ENCODE measurements around the gene GLRX.
"Not testable (repeated sequence)": the region's sequence is repeated elsewhere in the genome, so short reads cannot be mapped to it uniquely, and the experiment has no call there.

Gene GLRX

DNA sequence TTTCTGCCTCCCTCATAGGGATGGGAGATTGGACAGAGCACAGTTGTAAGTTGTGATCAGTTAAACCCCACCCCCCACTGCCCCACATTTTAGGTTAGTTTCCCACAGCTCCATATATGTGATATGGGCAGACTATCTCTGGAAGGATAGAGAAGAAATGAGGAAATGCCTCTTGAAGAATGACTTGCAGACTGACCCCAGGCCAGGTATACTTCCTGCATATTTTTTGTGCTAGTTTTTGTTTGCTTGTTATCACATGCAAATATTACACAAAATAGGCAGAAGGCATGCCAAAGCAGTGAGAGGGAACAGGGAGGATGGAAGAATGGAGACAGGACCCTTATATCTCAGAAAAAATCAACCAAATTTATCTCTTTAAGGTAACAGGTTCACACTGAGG, 10.1 kb upstream of the GLRX start:
- FAIRE-seq (no peak), DNase-seq (ENCODE audit: extremely low spot score, insufficient read length, low read depth) (no peak)

DNA sequence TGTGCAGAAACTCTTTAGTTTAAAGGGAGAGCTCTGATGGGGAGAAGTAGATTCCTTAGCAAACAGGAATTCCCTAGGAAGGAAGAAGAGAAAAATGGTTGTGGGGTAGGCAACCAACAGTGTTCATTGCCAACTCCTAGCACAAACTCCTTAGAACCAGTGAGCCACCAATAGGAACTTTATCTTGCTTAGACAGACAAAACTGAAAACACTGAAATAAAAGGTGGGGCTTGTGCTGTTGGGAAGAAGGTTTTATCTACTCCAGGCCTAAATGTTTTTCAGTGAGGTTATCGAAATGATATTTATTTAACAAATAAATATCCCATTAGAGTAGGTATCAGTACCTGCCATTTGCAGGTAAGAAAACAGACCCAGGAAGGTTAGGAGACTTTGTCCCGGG, 7.7 kb upstream of the GLRX start:
- FAIRE-seq (no peak), DNase-seq (ENCODE audit: extremely low spot score, insufficient read length, low read depth) (no peak)

DNA sequence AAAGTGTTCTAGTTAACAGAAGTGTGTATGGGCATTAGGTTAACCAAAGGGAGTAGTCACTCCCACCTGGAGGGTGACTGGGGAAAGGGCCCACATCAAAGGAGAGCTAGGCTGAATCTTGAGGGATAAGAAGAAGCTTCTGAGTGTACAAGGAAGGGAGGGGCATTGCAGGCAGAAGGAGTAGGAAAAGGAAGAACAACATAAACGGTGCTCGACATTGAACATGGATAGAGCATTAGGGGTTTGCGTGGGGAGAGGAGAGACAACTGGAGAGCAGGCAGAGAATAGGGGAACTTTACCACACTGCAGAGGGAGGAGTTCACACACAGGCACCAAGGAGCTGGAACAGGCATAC, 5.3 kb upstream of the GLRX start:
- DNase-seq (ENCODE audit: extremely low spot score, insufficient read length, low read depth): no peak
- no peak for FAIRE-seq

DNA sequence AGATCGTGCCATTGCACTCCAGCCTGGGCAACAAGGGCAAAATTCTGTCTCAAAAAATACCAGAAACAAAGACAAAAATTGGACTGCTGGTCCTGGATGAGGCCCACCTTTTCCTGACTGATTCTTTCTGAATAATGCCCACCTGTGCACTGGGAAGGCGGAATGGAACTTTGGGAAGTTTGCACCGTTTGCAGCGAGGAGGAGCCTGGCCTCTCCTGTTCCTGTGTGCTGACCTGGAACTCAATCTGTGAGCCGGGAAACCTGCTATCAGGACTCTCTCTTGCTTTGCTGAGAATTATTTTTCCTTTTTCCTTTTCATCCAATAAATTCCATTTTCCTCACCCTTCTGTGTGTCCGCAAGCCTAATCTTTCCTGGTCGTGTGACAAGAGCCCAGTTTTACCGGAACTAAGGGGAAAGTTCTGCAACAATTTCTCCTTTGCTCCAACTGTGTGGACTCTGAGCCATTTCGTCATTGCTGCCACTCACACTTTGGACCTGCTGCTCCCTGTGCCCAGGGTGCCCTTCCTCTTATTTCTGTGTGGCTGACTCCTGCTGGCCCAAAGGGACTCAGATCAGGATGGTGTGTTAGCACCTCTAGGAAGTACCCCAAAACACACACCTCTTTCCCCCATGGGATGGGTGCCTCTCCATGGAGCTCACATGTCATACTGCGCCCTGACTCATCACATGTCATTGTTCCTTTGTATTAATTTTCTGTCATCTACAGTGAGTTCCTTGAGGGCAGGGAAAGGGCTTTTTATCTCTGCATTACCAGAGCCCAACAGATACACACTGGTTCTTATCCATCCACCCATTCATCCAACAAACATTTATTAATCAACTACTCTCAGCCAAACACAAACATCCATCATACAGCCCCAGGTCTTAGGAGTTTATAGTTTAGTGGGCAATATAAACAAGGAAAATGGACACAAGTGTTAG, 4.7 kb upstream of the GLRX start:
- DNase-seq (ENCODE audit: extremely low spot score, insufficient read length, low read depth) (no peak), FAIRE-seq (no peak)

DNA sequence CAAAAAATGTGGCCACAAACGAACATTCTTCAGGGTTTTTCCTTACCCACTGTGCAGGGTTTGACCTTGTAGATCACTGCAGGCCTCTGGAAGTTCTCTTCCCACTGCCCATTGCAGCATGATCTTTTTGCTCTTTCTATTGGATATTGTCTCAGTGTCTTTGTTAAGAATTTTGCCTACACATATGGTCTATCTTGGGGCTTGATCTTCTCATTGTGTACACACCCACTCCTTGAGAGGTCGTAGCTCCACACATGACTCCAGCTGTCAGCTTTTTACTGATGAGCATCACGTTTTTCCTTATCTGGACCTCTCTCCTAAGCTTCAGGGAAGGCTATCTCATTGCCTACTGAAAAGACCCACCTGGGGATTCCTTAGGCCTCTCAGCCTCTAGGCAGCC, 3.0 kb upstream of the GLRX start:
- no peak for DNase-seq (ENCODE audit: extremely low spot score, insufficient read length, low read depth)

DNA sequence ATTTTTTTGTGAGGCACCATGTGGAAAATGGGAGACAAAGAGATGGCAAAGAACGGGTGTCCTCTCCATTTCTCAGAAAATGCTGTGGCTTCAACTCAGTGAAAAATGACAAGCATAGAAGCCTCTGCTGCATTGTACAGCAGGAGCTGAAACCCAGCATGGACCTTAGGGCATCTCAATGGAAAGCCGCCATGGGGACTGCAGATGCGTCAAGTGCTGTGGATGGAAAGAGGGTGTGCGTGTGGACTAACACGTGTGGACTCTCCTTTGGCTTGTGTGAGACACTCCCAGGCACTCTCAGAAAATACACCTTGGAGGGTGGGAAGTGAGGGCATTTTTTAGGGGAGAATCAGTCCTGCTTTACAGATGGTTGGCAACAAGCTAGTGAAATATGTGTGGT, 2.2 kb upstream of the GLRX start:
- no peak for DNase-seq (ENCODE audit: extremely low spot score, insufficient read length, low read depth)
- no peak for FAIRE-seq

More for the DNA sequence above, 3.0 kb upstream of the GLRX start:
- FAIRE-seq: no peak

DNA sequence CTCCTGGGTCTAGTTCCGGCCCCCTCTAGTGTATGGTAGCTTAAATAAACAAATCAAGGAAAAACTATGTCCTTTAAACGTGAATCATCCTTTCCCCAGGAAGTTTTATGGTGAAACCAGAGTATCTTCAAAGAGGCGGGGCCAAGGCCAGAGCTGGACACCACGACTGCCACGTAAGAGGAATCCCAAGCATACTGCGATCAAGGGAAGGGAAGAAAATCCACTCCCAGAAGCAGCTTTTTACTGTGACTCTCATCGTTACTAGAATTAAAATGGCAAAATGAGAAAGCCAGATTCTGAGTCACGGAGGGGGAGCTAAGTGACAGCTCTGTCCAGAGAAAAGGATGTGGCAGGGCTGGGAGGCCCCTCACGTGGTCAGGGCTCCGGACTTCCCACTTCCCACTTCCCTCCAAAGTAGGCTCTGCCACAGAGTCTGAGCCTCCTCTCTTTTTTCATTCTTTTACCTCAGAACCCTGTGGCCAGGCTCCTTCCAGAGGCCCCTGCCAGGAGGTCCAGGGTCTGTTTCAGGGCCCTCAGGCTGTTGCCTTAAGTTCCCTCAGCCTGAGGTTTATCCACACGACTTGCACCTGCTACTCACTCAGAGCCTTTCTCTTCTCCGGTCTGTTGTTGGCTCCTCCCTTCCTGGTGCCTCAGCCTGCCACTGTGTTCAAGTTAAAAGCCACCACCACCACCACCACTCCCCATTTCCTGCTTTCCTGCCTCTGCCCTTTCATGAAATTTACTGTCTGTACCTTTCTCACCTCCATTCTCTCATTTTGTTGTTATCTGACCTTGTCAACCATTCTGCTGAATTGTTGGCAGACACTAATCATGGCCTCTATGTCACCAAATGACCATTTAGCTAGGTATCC, 1.4 kb upstream of the GLRX start:
- DNase-seq (ENCODE audit: extremely low spot score, insufficient read length, low read depth) (no peak), FAIRE-seq (peak; percentile 60)

DNA sequence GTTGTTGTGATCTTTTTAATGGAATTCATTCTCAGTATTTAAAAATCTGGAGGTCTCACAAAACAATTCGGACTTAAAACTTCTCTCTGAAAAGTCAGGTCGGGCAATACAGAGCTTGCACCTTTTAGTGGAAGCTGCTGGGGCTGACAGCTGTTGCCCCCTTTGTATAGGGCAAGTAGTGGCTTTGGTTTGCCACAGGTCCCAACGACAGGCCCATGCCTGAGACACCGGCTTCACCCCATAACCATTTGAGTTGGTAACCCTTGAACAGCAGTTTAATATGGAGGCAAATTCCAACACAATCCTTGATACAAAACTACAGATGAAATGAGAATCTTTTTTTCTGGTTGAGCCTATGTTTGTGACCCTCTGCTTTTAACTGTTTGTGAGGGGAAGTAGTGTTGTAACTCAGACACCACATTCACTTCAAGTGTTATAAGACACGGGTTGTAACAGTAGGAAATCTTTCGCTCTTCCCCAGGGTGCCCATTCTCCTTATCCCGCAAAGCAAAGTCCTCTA, 752 bp upstream of the GLRX start:
- no peak for FAIRE-seq
- DNase-seq (ENCODE audit: extremely low spot score, insufficient read length, low read depth): no peak

DNA sequence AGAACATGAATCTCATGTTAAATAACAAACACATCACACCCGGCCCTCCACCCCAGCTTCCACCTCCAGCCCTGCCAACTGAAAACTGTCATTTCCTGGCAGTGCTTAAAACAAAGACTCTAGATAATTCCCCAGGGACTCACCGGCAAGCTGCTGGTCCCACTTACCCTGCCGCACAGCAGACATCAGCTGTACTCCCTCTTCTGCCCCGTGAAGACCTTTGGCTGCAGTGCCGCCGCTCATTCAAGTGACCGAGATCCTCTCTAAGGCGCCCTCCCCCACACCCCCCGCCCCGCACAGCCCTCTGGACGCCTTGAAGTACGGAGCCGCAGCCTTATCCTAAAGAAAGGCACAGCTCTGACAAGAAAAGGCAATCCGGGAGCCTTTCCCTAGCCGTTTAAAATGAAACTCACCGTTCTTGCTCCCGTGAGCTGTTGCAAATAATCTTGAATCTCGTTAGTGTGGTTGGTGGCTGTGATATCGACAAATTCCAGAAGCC, 434 bp downstream of the GLRX start:
- DNase-seq (ENCODE audit: extremely low spot score, insufficient read length, low read depth) (no peak), FAIRE-seq (peak; percentile 52)

DNA sequence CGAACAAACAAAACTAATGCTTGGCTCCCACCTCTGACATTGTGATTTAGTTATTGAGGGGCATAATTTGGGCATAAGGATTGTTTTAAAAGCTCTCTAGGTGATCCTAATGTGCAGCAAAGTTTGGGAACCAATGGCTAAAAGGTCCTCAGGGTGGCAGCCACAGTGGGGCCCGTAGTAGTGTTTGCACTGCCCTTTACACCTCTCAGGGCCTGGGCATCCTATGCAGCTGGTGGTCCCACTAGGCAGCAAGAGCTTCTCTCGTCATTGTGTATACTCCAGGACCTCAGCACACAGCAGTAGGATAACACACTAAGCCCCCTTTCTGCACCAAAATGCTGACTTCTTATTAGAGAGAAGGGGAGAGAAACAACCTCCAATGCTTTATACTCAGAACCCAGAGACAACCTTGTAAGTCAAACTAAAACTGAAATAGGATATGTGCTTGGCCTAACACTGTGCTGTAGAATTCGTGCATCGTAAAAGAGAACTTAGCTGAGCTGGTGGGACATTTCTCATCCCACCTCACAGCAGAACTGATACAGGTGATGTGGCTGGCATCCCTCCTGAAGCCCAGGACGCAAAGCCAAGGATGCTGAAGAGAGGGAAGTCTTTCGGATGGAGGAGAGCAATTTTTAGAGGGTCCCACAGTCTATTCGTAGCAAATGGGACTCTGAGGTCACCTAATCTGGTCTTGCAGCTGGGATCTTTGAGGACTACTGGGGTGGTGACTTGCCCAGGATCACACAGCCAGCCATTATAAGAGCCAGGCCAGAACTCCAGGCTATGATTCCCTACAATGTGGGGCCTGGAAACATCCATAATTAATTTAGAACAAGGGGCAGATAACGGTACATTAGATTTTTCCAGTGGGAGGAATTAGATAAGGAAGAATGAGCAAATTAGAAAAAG, 1.2 kb downstream of the GLRX start:
- DNase-seq (ENCODE audit: extremely low spot score, insufficient read length, low read depth) (no peak), FAIRE-seq (peak; percentile 49)

DNA sequence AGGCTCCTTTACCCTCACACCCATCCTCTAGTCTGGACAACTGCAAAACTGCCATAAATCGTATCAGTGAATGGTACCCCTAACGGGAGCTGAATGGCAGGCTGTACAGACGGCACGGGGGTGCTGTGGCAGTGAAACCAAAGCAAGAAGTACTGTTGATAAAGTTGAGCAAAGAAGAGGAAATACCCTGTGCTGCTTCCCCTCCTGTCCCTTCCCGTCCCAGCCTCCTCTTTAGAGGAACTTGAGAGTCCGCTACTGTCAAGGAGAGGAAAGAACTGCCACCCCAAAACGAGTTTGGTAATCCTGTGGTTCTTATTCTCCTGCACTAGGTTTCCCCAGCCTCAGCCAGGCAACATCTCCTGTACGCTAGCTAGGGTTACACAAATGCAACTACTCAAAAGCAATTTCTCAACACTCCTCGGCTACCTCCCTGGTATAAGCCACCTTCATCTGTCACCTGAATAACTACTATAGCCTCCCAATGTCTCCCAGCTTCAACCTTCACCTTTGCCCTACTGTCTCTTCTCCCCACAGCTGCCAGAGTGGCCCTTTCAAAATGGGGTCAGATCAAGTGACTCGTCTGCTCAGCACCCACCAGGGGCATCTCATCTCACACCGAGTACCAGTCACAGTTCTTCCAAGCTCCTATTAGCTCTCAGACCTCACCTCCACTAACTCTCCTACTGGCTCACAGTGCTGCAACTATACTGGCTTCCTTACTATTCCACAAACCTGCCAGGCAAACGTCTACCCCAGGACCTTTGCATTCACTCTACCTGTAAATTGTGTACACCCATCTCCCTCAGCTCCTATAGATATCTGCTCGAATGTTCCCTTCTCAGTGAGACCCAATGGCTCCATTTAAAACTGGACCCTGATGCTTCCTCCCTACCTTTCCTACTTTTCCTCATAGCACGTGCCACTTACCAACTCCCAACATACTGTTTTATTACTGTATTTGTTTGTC, 4.1 kb downstream of the GLRX start:
- DNase-seq (ENCODE audit: extremely low spot score, insufficient read length, low read depth) (no peak), FAIRE-seq (peak; percentile 82)

DNA sequence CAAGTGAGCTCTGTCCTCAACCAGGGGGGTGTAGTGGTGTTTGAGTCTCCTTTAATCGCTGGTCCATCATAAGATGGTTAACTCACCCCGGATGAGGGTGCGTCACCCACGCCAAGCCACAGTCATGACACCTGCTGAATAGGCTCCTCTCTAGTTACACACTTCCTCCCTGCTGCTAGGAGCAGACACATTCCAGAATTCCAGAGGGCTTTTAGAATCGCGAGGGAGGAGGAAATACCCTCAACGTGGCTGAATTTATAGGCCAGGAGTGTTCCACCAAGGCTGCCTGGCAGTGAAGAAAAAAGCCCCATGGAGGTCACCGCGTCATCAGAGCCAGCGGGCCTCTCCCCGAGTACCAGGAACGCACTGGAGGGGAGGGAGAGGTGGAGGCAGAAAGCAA, 5.1 kb downstream of the GLRX start:
- FAIRE-seq (no peak), DNase-seq (ENCODE audit: extremely low spot score, insufficient read length, low read depth) (no peak)

DNA sequence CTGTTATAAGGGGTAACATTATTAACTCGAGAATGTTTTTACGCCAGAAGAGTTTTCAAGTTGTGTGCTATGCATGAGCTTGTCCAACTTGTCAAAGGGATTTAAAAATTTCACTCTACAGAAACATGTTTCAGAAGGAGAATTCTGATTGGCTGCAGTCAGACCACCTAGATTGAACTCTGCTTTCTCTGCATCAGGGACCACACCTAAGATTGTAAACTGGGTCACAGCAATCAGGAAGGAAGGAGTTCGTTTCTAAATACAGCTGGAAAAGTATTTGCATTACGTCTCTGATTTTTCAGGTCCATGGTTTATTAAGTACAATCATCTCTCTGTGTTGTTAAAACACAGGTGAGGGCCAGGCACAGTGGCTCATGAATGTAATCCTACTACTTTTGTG, 5.8 kb downstream of the GLRX start:
- FAIRE-seq (no peak), DNase-seq (ENCODE audit: extremely low spot score, insufficient read length, low read depth) (no peak)

DNA sequence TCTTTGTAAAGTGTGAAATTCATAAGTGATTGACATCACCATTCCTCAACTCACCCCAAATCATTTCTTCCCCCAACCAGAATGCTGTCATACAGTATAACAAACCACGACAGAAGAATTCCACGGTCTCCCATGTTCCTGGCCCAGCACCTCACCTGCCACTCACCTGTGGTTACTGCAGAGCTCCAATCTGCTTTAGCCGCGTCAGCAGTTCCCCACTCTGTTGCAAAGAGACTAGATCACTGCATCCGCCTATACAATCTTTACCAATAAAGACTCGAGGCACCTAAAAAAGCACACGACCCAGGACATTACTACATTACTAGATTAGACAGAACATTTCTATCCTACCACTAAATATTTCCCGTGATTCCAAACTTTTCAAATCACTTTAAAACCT, 6.2 kb downstream of the GLRX start:
- FAIRE-seq: no peak
- no peak for DNase-seq (ENCODE audit: extremely low spot score, insufficient read length, low read depth)

DNA sequence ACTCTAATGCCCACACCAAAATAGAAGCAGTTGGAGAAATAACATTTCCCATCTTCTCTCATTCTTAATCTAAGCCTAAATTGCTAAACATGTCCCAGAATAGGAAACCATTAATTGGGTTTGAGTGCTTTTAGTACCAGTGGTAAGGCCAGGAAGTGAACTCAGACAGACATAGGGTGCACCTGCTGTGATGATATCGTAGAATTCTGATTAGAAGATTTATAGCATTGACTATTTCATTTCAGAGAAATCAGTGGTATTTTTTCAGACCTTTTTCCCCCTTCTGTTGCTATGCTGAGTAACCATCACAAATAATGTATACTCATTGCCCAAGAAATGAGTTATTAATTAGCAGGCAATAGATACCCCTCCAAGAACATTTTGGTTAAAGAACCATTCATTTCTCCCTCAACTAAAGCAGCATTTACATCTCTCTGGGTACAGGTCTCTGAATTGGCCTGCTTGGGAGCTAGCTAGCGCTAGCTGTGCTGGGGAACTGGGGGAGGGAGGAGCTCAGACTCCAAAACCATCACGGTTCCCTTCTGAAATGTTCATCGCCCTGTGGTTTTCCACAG, 7.3 kb downstream of the GLRX start:
- FAIRE-seq (no peak), DNase-seq (ENCODE audit: extremely low spot score, insufficient read length, low read depth) (no peak)

DNA sequence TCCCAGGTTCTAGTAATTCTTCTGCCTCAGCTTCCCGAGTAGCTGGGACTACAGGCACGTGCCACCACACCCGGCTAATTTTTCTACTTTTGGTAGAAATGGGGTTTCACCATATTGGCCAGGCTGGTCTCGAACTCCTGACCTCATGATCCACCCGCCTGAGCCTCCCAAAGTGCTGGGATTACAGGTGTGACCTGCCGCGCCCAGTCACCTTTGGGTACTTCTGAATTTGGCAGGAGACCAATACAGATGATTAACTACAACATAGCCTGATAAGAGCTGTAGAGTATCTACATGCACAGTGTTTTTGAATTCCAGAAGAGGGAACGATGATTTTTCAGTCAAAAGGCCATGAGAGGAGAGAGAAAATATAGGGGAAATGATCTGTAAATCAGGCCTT, 9.5 kb downstream of the GLRX start:
- DNase-seq (ENCODE audit: extremely low spot score, insufficient read length, low read depth); FAIRE-seq: not testable (repeated sequence)

DNA sequence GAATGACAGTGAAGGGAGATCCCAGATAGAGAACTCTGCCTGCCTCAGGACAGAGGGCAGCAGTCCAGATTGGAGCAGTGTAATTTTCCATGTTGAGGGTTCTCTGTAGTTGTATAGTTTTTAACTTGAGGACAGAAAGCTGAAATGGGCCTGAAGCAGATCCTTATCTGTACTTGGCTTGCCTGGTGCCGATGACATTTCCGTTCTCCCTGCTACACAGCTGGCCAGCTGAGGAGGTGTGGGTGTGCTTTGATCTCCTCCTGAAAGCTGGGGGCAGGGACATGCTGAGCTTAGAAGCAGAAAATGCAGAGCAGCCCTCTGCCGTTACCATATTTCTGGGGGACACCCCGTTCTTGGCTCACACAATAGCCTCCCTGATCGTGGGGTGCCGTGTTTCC, 10.5 kb downstream of the GLRX start:
- no peak for FAIRE-seq

DNA sequence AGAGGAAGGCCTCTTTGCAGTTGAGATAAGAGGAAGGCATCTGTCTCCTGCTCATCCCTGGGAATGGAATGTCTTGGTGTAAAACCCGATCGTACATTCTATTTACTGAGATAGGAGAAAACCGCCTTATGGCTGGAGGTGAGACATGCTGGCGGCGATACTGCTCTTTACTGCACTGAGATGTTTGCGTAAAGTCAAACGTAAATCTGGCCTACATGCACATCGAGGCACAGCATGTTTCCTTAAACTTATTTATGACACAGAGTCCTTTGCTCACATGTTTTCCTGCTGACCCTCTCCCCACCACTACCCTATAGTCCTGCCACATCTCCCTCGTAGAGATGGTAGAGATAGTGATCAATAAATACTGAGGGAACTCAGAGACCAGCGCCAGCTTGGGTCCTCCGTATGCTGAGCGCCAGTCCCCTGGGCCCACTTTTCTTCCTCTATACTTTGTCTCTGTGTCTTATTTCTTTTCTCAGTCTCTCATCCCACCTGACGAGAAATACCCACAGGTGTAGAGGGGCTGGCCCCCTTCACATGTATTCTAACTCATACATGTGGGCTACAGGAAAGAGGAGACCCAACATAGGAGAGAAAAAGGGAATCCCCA, 11.0 kb downstream of the GLRX start:
- not testable (repeated sequence) for FAIRE-seq; DNase-seq (ENCODE audit: extremely low spot score, insufficient read length, low read depth)

More for the DNA sequence above, 10.5 kb downstream of the GLRX start:
- DNase-seq (ENCODE audit: extremely low spot score, insufficient read length, low read depth): no peak

Measured in GM18507 (cell line).